ENCODE measurements around the gene OSBPL8.

Gene OSBPL8

DNA sequence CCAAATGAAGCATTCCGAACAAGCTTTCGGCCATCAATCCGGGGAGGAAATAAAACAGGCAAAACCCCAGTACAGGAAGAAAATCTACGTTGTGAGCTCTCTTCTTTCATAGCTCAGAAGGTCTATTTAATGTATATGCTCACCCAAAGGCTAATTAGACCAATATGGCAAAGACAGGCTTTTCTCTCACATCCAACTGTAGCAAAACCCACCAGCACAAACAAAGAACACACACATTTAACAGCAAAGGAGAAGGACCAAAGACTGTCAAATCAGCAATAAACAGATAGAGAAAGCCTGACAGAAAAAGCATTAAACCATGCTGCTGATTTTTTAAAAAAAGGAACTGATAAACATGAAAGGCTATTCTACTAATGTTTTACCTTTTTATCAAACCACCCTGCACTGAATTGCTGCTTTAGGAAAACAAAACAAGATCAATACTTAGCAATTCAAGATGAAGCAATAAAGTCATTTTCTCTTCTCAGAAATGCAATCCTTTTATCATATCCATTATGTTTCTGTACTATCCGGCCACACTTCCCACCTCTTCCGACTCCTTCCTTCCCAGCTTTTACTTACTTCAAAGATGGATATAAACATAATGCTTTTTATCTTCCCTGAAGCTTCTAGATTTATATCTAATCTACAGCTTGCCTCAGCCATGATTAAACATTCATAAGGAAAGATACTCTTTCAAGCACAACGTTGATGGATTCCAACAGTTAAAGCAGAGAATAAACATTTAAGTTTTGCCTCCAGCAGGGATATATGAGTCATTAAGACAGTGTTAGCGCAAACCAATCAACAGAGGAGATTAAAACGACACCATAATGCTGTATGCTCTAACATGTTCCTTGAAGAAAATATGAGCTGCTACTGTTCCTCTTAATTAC, 136.8 kb downstream of the OSBPL8 start:
- peak; percentile 39 for DNase-seq (ENCODE audit: low read depth)
- no peak overlapping the region for H3K4me3 ChIP-seq (ENCODE audit: control insufficient read depth, low read depth, low read length)
- TF ChIP-seq, protein P1, sequence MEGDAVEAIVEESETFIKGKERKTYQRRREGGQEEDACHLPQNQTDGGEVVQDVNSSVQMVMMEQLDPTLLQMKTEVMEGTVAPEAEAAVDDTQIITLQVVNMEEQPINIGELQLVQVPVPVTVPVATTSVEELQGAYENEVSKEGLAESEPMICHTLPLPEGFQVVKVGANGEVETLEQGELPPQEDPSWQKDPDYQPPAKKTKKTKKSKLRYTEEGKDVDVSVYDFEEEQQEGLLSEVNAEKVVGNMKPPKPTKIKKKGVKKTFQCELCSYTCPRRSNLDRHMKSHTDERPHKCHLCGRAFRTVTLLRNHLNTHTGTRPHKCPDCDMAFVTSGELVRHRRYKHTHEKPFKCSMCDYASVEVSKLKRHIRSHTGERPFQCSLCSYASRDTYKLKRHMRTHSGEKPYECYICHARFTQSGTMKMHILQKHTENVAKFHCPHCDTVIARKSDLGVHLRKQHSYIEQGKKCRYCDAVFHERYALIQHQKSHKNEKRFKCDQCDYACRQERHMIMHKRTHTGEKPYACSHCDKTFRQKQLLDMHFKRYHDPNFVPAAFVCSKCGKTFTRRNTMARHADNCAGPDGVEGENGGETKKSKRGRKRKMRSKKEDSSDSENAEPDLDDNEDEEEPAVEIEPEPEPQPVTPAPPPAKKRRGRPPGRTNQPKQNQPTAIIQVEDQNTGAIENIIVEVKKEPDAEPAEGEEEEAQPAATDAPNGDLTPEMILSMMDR (conservative IDR thresholded peaks at IDR 0.05; ENCODE audit: control insufficient read depth, insufficient read depth, low read depth, low read length) = no peak

DNA sequence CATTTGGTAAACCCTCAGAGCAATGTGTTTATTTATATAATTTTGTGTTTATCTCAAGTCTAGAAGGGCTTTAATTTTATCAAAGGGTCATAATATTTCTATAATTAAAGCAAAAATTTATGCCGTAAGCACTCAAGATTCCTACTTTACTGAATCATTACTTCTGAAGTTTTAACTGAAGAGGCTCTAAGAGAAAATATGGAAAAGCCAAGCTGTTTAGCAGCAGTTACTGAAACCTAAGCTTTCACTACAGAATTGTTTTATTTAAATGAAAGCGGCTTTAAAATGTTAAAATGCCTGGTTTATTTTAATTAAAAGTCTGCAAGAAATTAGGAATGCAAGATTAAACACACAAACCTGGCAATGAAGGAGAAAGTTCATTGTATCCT, 137.4 kb downstream of the OSBPL8 start:
- DNase-seq (ENCODE audit: low read depth) = no peak
- TF ChIP-seq, protein P1 (conservative IDR thresholded peaks at IDR 0.05; ENCODE audit: control insufficient read depth, insufficient read depth, low read depth, low read length) = no peak
- H3K4me3 ChIP-seq (ENCODE audit: control insufficient read depth, low read depth, low read length) = no peak overlapping the region

DNA sequence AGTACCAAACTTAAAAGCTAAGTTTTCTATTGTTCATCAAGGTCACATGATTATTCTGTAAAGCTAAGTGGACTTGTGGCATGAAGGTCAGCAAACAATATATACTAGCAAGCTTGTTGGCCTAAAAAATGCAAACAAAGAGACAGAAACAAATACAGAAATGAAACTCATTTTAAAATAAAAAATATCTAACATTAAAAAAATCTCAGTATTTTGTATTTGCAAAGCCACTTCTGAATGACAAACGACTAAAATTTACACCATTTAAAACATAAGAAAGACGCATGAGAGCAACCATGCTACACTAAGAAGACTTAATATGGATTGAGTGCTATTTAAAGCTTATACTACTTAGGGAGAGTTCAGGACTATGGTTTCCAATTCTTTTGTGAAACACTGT, 138.5 kb downstream of the OSBPL8 start:
- H3K4me3 ChIP-seq (ENCODE audit: control insufficient read depth, low read depth, low read length) = no peak overlapping the region
- TF ChIP-seq, protein P1 (conservative IDR thresholded peaks at IDR 0.05; ENCODE audit: control insufficient read depth, insufficient read depth, low read depth, low read length) = no peak
- DNase-seq (ENCODE audit: low read depth) = no peak

DNA sequence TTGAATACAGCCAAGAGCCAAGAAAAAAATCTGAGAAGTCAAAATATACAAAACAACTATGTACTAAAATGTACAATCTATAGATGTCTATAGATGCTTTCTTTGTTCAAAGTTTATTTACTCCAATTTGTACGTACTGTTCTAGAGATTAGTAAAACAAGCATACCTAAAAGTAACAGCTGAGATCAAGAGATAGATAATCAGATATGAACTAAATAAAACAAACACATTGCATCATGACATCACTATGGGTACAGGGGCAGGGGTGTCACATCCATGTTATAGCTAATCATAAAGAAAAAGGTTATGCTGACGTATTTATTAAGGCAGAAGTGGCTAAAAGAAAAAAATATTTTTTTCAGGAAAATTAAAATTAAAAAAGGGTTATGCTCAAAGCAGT, 139.3 kb downstream of the OSBPL8 start:
- TF ChIP-seq, protein P1 (conservative IDR thresholded peaks at IDR 0.05; ENCODE audit: control insufficient read depth, insufficient read depth, low read depth, low read length) = no peak
- no peak for DNase-seq (ENCODE audit: low read depth)
- H3K4me3 ChIP-seq (ENCODE audit: control insufficient read depth, low read depth, low read length) = no peak overlapping the region

DNA sequence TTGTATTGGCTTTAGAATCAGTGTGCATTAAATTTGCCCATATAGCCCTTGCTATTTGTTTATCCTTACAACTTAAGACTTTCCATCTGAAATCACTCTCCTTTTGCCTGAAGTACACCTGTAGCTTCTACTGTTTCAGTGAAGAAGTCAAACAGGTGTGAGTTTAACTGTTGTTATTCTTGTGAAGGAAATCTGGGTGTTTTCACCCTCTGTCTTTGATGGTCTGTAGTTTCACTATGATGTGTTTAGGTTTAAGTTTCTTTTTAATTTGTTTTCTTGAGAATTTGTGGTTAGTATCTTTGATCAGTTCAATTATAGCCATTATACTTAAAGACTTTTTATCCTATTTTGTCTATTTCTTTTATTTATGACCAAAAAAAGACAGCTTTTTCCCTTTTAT, 142.5 kb downstream of the OSBPL8 start:
- no peak for DNase-seq (ENCODE audit: low read depth)
- TF ChIP-seq, protein P1 (conservative IDR thresholded peaks at IDR 0.05; ENCODE audit: control insufficient read depth, insufficient read depth, low read depth, low read length) = no peak
- no peak overlapping the region for H3K4me3 ChIP-seq (ENCODE audit: control insufficient read depth, low read depth, low read length)

DNA sequence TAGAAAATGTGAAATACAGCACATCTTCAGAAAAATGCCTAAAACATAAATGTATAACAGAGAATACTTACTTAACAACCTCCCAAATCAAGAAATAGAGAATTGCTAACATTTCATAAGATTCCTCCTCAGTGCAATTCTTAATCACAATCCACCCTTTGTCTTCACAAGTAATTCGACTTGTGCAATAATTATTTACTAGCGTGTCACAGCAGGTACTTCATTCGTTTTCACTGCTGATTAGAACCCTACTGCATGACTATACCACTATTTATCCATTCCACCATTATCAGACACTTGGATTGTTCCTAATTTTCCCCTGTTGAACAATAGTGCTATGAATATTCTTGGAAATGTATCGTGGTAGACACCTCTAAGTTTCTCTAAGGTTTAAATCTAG, 146.4 kb downstream of the OSBPL8 start:
- H3K4me3 ChIP-seq (ENCODE audit: control insufficient read depth, low read depth, low read length) = no peak overlapping the region
- DNase-seq (ENCODE audit: low read depth) = no peak
- TF ChIP-seq, protein P1 (conservative IDR thresholded peaks at IDR 0.05; ENCODE audit: control insufficient read depth, insufficient read depth, low read depth, low read length) = no peak
